Activated CD4-positive, CD25-positive, alpha-beta regulatory T cell (primary cell): ENCODE measurements around the gene SLC10A3.

Source experiments
- DNase-seq, 4 experiments: peaks; one replicate each; lab custom pipeline; 2025; lab: John Stamatoyannopoulos, UW

Gene SLC10A3

GRCh38 chrX:154490414-154491083 is at the start of gene SLC10A3:
TSS of gene SLC10A3 (minus strand) at chrX:154490629. CDS start at chrX:154488940, 1,689 bp downstream.
- DNase-seq = peak; percentile 67 to 76 (median 70)

GRCh38 chrX:154539077-154539476 is 48.6 kb upstream of the SLC10A3 start:
- DNase-seq = no peak

- DNase-seq = no peak
These were observed 45.5 kb upstream of the SLC10A3 start for GRCh38 chrX:154535892-154536291.

GRCh38 chrX:154534526-154535322 is 44.3 kb upstream of the SLC10A3 start:
- peak; percentile 65 to 76 (median 76) for DNase-seq

- DNase-seq = no peak
These were observed 42.3 kb upstream of the SLC10A3 start for GRCh38 chrX:154532690-154533089.

- no peak for DNase-seq
These were observed 41.2 kb upstream of the SLC10A3 start for GRCh38 chrX:154531626-154532025.

- DNase-seq = no peak
These were observed 39.9 kb upstream of the SLC10A3 start for GRCh38 chrX:154530286-154530685.

GRCh38 chrX:154529206-154529612 is 38.8 kb upstream of the SLC10A3 start:
- no peak for DNase-seq

- peak in 3 of 4 experiments; percentile 9 to 29 (median 24) for DNase-seq
These were observed 36.7 kb upstream of the SLC10A3 start for GRCh38 chrX:154526901-154527675.

- DNase-seq = no peak
These were observed 35.4 kb upstream of the SLC10A3 start for GRCh38 chrX:154525606-154526490.

GRCh38 chrX:154519389-154519788 is 29.0 kb upstream of the SLC10A3 start:
- no peak for DNase-seq

- DNase-seq = no peak
These were observed 26.8 kb upstream of the SLC10A3 start for GRCh38 chrX:154517101-154517781.

GRCh38 chrX:154516656-154517100 is 26.2 kb upstream of the SLC10A3 start:
- DNase-seq = no peak

GRCh38 chrX:154515966-154516655 is 25.7 kb upstream of the SLC10A3 start, which contains the start of gene FAM3A:
TSS of gene FAM3A (minus strand) at chrX:154516232. CDS start at chrX:154515772, 460 bp downstream.
- DNase-seq = peak; percentile 79 to 87 (median 84)

GRCh38 chrX:154515090-154515965 is 24.9 kb upstream of the SLC10A3 start:
- no peak for DNase-seq

- DNase-seq = no peak
These were observed 23.3 kb upstream of the SLC10A3 start for GRCh38 chrX:154513716-154514115.

GRCh38 chrX:154512879-154513553 is 22.6 kb upstream of the SLC10A3 start:
- no peak for DNase-seq

- DNase-seq = no peak
These were observed 21.3 kb upstream of the SLC10A3 start for GRCh38 chrX:154511761-154512160.
